Colon (tissue), 2 donors: ENCODE data around the gene USH2A.

Experiments used
- FAIRE-seq: peaks from 2 replicates; lab custom pipeline; 2012; peaks lifted over from hg19 to GRCh38; lab: Jason Lieb, UNC
- donor health status: control.
- donor health status: control.

The USH2A gene

DNA sequence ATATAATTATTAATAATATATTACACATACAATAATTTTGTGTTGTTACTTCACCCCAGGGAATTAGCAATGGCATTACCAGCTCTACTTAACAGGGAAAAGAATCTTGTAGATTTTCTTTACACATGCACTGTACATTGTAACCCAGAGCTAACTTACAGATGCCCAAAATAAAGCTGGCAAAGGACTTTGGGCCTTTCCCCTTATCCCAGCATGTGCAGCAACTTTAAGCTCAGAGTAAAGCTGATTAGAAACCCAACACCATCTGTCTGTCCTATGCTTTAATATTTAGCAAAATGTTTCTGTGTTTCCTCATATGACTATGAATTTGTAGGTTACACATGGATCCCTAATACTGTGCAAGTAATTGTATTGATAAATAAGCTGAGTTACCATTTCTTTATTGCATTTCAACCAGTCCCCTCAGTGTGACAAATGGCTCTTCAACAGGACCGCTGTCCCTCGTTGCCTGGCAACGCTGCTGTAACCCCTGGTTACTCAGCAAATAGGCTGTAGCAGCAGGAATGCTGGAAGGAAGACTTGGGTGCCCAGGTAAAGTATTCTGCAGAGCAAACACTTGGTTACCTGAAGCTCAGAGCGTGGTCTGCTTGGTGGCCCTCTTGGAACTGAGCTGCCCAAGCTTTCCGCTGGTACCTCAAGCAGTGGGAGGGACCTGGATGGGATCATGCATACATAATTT lies at the start of gene USH2A:
Gene USH2A (minus strand): TSS at position 628 of the 700 bp plus-strand sequence. CDS start 1,112 bp downstream, outside the sequence.
- no peak for FAIRE-seq

- FAIRE-seq = no peak
Measured at GRCh38 chr1:216466162-216466801, 43.0 kb upstream of the USH2A start.

DNA sequence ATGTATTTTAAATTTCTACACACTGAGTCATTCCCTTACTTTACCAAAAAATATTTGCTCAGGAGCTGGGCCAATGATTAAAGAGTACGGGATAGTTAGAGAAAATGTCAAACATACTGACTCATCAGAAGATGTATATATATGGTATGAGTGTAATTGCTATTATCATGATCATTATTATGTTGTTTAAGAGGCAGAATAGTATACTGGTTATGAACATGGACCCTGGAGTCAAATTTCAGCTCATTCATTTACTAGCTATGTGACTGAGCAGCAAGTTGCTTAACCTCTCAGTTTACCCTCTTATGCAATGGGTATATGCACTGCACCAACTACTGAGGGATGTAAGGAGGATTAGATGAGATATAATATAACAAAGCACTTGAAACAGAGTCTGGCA lies 41.2 kb upstream of the USH2A start:
- no peak for FAIRE-seq

GRCh38 chr1:216462066-216462775 lies 39.0 kb upstream of the USH2A start:
- FAIRE-seq = no peak

- FAIRE-seq = no peak
Measured at GRCh38 chr1:216461466-216461865, 38.2 kb upstream of the USH2A start.

GRCh38 chr1:216459651-216460207 lies 36.5 kb upstream of the USH2A start:
- FAIRE-seq = no peak

GRCh38 chr1:216458812-216459211 lies 35.6 kb upstream of the USH2A start:
- FAIRE-seq = no peak

- FAIRE-seq = no peak
Measured at GRCh38 chr1:216457356-216457755, 34.1 kb upstream of the USH2A start.

DNA sequence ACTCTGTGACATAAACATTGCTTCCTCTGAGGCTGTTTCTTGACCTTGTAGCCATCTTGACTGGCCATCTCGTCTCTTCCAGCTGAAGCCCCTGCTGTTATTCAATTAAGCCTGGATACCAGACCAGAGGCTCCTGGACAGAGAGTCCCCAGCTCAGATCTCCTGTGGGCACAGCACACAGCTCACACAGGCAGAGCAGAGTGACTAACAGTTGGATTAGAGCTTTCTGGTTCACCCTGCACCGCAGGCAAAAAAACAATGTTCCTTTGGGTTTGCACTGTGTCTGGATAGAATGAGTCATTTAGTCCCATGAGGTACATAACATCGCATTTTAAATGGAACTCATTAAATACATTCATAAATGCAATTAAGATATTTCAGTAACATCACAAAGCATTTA lies 33.4 kb upstream of the USH2A start:
- FAIRE-seq = no peak

DNA sequence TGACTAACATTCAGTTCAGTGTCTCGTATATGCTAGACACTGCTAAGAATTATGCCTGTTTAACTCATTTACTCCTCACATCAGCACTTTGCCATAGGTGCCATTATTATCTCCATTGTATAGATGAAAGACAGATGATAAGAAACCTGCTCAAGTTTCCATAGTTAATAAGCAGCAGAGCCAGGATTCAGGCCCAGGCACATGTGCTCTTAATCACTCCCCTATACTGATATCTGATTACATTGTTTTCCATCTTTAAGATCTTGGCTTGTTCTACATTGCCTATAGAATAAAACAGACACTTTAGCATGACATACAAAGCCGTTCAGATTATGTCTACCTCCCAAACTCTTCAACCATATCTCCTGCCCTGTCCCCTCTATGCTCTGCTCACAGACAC lies 30.5 kb upstream of the USH2A start:
- no peak for FAIRE-seq

- FAIRE-seq = no peak
Measured at GRCh38 chr1:216450227-216450626, 27.0 kb upstream of the USH2A start.

GRCh38 chr1:216448011-216448510 lies 24.8 kb upstream of the USH2A start:
- FAIRE-seq = no peak

GRCh38 chr1:216437603-216438002 lies 14.4 kb upstream of the USH2A start:
- no peak for FAIRE-seq

DNA sequence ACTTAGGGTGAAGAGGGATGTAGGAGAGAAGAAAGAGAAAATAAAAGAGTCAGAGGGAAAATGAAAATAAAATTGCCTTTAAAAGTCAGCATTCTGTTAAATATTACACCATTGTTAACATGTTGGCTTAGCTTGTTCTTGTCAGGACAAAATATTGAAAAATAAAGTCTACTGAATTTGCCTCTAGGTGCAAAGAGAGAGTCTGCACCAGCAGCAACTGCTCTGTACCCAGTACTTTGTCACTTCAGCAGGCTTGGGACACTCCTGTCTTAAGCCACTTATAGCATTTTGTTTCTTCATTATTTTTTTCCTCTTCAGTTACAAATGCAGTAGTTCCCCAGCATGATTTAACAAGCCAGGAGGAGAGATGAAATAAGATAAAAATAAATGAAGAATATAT lies 11.0 kb upstream of the USH2A start:
- FAIRE-seq = no peak

- FAIRE-seq = no peak
Measured at GRCh38 chr1:216433175-216433574, 9.9 kb upstream of the USH2A start.

- no peak for FAIRE-seq
Measured at GRCh38 chr1:216430744-216431143, 7.5 kb upstream of the USH2A start.

DNA sequence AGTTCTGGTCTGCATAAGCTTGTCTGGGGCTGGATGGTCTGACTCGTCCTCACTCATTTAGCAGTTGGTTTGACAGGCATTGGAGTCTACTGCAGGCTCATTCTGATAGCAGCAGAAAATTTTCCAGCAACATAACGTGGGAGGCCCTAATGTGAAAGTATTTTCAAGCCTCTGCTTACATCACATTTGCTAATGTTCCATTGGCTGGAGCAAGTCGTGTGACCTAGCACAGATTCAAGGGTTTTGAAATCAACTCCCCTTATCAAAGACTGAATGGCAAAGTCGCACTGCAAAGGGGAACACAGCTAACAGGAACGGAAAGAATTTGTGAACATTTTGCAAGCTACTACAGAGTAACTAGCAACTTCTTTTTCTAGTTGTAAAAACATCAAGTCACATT lies 2.3 kb upstream of the USH2A start:
- FAIRE-seq = no peak

DNA sequence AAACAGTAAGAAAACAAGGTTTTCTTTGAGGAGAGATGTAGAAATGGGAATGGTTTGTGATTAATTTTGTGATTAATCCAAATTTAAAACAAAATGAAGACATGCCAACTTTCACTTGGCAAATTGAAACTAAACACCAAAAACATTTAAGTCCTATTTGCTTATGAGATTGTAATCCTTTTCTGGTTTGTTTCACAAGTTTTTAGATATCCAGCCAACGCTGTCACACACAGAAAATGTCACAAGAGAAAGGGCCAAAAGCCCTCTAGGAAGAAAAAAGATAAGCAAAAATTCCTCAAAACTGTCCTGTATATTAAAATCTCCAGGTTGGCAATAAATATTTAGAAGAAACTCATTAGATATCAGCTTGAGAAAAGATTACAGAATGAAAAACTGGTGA lies 2.5 kb downstream of the USH2A start:
- FAIRE-seq = no peak

- FAIRE-seq = no peak
Measured at GRCh38 chr1:216420263-216420662, 3.0 kb downstream of the USH2A start.

- FAIRE-seq = no peak
Measured at GRCh38 chr1:216416488-216416887, 6.8 kb downstream of the USH2A start.

DNA sequence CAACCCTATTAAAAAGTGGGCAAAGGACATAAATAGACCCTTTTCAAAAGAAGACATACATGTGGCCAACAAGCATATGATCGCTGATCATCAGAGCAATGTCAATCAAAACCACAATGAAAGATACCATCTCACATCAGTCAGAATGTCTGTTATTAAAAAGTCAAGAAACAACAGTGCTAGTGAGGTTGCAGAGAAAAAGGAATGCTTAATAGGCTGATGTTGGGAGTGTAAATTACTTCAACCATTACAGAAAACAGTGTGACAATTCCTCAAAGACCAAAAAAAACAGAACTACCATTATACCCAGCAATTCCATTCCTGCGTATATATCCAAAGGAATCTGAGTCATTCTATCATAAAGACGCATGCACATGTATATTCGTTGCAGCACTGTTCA lies 13.2 kb downstream of the USH2A start:
- no peak for FAIRE-seq

DNA sequence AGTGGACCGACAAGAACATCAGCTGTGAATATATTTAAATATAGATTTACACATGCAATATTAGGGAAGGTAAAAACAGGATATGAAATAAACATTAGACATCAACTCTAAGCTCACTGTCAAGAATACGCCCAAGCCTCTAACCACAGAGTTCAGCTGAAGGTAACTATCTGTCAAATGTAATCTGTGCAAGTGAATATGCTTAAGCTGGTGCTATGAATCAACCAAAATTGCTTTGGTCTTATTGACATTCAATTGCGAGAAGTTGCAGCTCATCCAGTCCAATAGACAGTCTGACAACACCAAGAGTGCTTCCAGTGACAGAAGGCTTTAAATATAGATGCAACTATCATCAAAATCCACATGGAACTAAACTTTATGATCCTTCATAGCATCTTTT lies 32.3 kb downstream of the USH2A start:
- FAIRE-seq = no peak

- no peak for FAIRE-seq
Measured at GRCh38 chr1:216389774-216390173, 33.5 kb downstream of the USH2A start.
